IMR-90 (cell line): ENCODE measurements around the gene SH3BP2. TPM values are rescaled to one million over a fixed set of nuclear protein-coding genes. Genes with fewer than 3 reads are reported as not detected.

Experiments
- ATAC-seq: fragments of 200-7000 bp; cut with Tn5 transposase; 2 replicates; pipeline ENCODE4 v1.9.1; 2020; ENCODE audit warnings: low read depth, mild to moderate bottlenecking, moderate library complexity
- BruUV-seq: library from RNA; stranded (reverse); fragments of 400-500 nt; replicated peaks from 2 replicates; lab custom pipeline; 2021; lab: Mats Ljungman, UMichigan
- CTCF ChIA-PET: fragments of 300-600 bp; formaldehyde crosslinking; extraction: SDS; loops from one replicate; lab custom pipeline; 2021; ENCODE audit warnings: antibody characterized with exemption; lab: Yijun Ruan, JAX
- POLR2A ChIA-PET: fragments of 300-600 bp; sonication (Branson Sonifier 250); formaldehyde crosslinking; loops from one replicate; lab custom pipeline; 2022; ENCODE audit warnings: antibody characterized with exemption; ENCODE audit not compliant: unreplicated experiment; lab: Charles Lee
- DNase-seq: peaks from one replicate; pipeline ENCODE4 v3.0.0; 2013
- H2AFZ ChIP-seq: replicated peaks from 2 replicates; pipeline ENCODE3; 2013; ENCODE audit warnings: low read length, mild to moderate bottlenecking; ENCODE audit not compliant: poor library complexity
- H2AK5ac ChIP-seq: 2 replicates; pipeline ENCODE4 v1.6.1; 2013; ENCODE audit warnings: low read depth, low read length, inconsistent platforms
- H2AK9ac ChIP-seq: replicated peaks from 2 replicates; pipeline ENCODE3; 2013; ENCODE audit warnings: mild to moderate bottlenecking, low read depth, low read length, moderate library complexity; ENCODE audit not compliant: poor library complexity
- H2BK120ac ChIP-seq: 2 replicates; pipeline ENCODE4 v1.6.1; 2013; ENCODE audit warnings: low read depth, low read length, inconsistent platforms
- H2BK15ac ChIP-seq: 3 replicates; pipeline ENCODE4 v1.6.1; 2013; ENCODE audit warnings: low read depth, low read length, inconsistent platforms
- H2BK20ac ChIP-seq: 2 replicates; pipeline ENCODE4 v1.6.1; 2013; ENCODE audit warnings: low read depth, mild to moderate bottlenecking, inconsistent platforms, low read length, moderate library complexity
- H2BK5ac ChIP-seq: 2 replicates; pipeline ENCODE4 v1.6.1; 2013; ENCODE audit warnings: mild to moderate bottlenecking, low read depth, low read length, inconsistent platforms; ENCODE audit not compliant: poor library complexity, severe bottlenecking
- H3K14ac ChIP-seq: replicated peaks from 2 replicates; pipeline ENCODE4 v1.6.1; 2013; ENCODE audit warnings: low read depth, low read length, inconsistent platforms
- H3K18ac ChIP-seq: 2 replicates; pipeline ENCODE4 v1.6.1; 2013; ENCODE audit warnings: low read depth, low read length, control low read depth
- H3K23ac ChIP-seq: 2 replicates; pipeline ENCODE4 v1.6.1; 2013; ENCODE audit warnings: low read depth, low read length, inconsistent platforms
- H3K27ac ChIP-seq: 2 replicates; pipeline ENCODE4 v1.5.1; 2013; ENCODE audit warnings: mild to moderate bottlenecking, control low read depth, low read length; ENCODE audit not compliant: insufficient read depth
- H3K27me3 ChIP-seq: 2 replicates; pipeline ENCODE4 v1.6.1; 2013; ENCODE audit warnings: low read length; ENCODE audit not compliant: control insufficient read depth, insufficient read depth
- H3K36me3 ChIP-seq: 2 replicates; pipeline ENCODE4 v1.6.1; 2013; ENCODE audit warnings: low read length, mixed read lengths; ENCODE audit not compliant: control insufficient read depth, insufficient read depth
- H3K4ac ChIP-seq: 2 replicates; pipeline ENCODE4 v1.6.1; 2013; ENCODE audit warnings: low read depth, low read length, inconsistent platforms
- H3K4me1 ChIP-seq: 2 replicates; pipeline ENCODE4 v1.6.1; 2013; ENCODE audit warnings: low read length, mixed read lengths; ENCODE audit not compliant: control insufficient read depth, insufficient read depth
- H3K4me2 ChIP-seq: 2 replicates; pipeline ENCODE4 v1.6.1; 2013; ENCODE audit warnings: low read depth, mild to moderate bottlenecking, control low read depth, low read length, moderate library complexity
- H3K4me3 ChIP-seq: 2 replicates; pipeline ENCODE4 v1.5.1; 2013; ENCODE audit warnings: low read depth, mild to moderate bottlenecking, control low read depth, low read length, moderate library complexity; ENCODE audit not compliant: insufficient read depth
- H3K56ac ChIP-seq: 2 replicates; pipeline ENCODE4 v1.6.1; 2013; ENCODE audit warnings: low read length, inconsistent platforms; ENCODE audit not compliant: insufficient read depth; ENCODE audit errors: extremely low read depth
- H3K79me1 ChIP-seq, 2 experiments: 2 replicates each; pipeline ENCODE4 v1.6.1; 2013; ENCODE audit warnings: low read length in 2 of 2, inconsistent platforms in 1 of 2, low read depth in 1 of 2
- H3K9ac ChIP-seq: 2 replicates; pipeline ENCODE4 v1.6.1; 2013; ENCODE audit warnings: low read depth, low read length, control low read depth
- H3K9me1 ChIP-seq: 2 replicates; pipeline ENCODE4 v1.6.1; 2013; ENCODE audit warnings: low read length, inconsistent platforms; ENCODE audit not compliant: insufficient read depth
- H3K9me3 ChIP-seq: 2 replicates; pipeline ENCODE4 v1.6.1; 2013; ENCODE audit warnings: low read length; ENCODE audit not compliant: control insufficient read depth, insufficient read depth
- H4K20me1 ChIP-seq: 2 replicates; pipeline ENCODE4 v1.6.1; 2013; ENCODE audit warnings: low read length, inconsistent platforms; ENCODE audit not compliant: insufficient read depth
- H4K5ac ChIP-seq: 2 replicates; pipeline ENCODE4 v1.6.1; 2013; ENCODE audit warnings: mild to moderate bottlenecking, low read depth, low read length, control low read depth
- H4K8ac ChIP-seq, 2 experiments: 2 replicates each; pipeline ENCODE4 v1.6.1; 2013; ENCODE audit warnings: low read depth in 2 of 2, low read length in 2 of 2, control low read depth in 1 of 2, inconsistent platforms in 1 of 2
- H4K91ac ChIP-seq: 2 replicates; pipeline ENCODE4 v1.6.1; 2013; ENCODE audit warnings: low read depth, low read length, inconsistent platforms; ENCODE audit not compliant: insufficient read depth
- BHLHE40 ChIP-seq: fragments of 150-350 bp; IDR thresholded peaks from 2 replicates; pipeline ENCODE4 v1.6.1; 2016; ENCODE audit warnings: mild to moderate bottlenecking, low read depth, low read length
- CEBPB ChIP-seq: IDR thresholded peaks from 2 replicates; pipeline ENCODE4 v1.6.1; 2012; ENCODE audit warnings: low read depth, low read length, improper control_type of control experiment
- CHD1 ChIP-seq: IDR thresholded peaks from 2 replicates; pipeline ENCODE4 v1.6.1; 2012; ENCODE audit warnings: low read depth, low read length, improper control_type of control experiment
- FOS ChIP-seq: fragments of 150-350 bp; IDR thresholded peaks from 2 replicates; pipeline ENCODE4 v1.6.1; 2016; ENCODE audit warnings: low read depth, low read length
- MAFK ChIP-seq: IDR thresholded peaks from 2 replicates; pipeline ENCODE4 v1.6.1; 2012; ENCODE audit warnings: low read depth, low read length, improper control_type of control experiment
- MXI1 ChIP-seq: IDR thresholded peaks from 2 replicates; pipeline ENCODE4 v1.6.1; 2012; ENCODE audit warnings: low read depth, mild to moderate bottlenecking, low read length, moderate library complexity, borderline replicate concordance
- NFE2L2 ChIP-seq: fragments of 150-350 bp; IDR thresholded peaks from 2 replicates; pipeline ENCODE4 v1.6.1; 2016; ENCODE audit warnings: low read depth, mild to moderate bottlenecking, low read length
- POLR2A ChIP-seq: IDR thresholded peaks from 2 replicates; pipeline ENCODE4 v1.6.1; 2012; ENCODE audit warnings: mild to moderate bottlenecking, low read depth, low read length
- RAD21 ChIP-seq: IDR thresholded peaks from 2 replicates; pipeline ENCODE4 v1.6.1; 2012; ENCODE audit warnings: low read length, improper control_type of control experiment
- RCOR1 ChIP-seq: IDR thresholded peaks from 2 replicates; pipeline ENCODE4 v1.6.1; 2012; ENCODE audit warnings: mild to moderate bottlenecking, low read length, improper control_type of control experiment; ENCODE audit not compliant: insufficient replicate concordance
- RFX5 ChIP-seq: IDR thresholded peaks from 2 replicates; pipeline ENCODE4 v1.8.0; 2012; ENCODE audit warnings: low read depth, mild to moderate bottlenecking, low read length, moderate library complexity
- SMC3 ChIP-seq: fragments of 150-350 bp; IDR thresholded peaks from 2 replicates; pipeline ENCODE4 v1.6.1; 2016; ENCODE audit warnings: low read depth, mild to moderate bottlenecking, antibody characterized with exemption, low read length, moderate library complexity
- WGBS, 2 experiments: methylation state at CpG; one replicate each; pipeline versions ENCODE4 v1.1.5 to v1.1.7; 2013; ENCODE audit warnings: missing lambda C conversion rate in 2 of 2; ENCODE audit not compliant: insufficient read length in 1 of 2; ENCODE audit errors: extremely low coverage in 2 of 2; 5-methylcytosine and 5-hydroxymethylcytosine counted together
- dilution Hi-C: fragments of 300-500 bp; cut with HindIII; formaldehyde crosslinking; loops from one replicate; pipeline ENCODE4 v1.14.3; 2018; ENCODE audit warnings: low sequenced_read_pairs; ENCODE audit not compliant: unreplicated experiment
- in situ Hi-C: fragments of 300-500 bp; cut with MboI; formaldehyde crosslinking; loops from 3 replicates; pipeline ENCODE4 v1.14.3; 2019; ENCODE audit warnings: low sequenced_read_pairs, inconsistent platforms, mixed read lengths
- intact Hi-C: fragments of 100-400 bp; cut with micrococcal nuclease; formaldehyde crosslinking; loops from 2 replicates; pipeline ENCODE4 v1.10.0; 2022
- polyA plus RNA-seq, 3 experiments: library from polyadenylated mRNA; depleted of rRNA; stranded (reverse); fragments of >200 nt; gene quantifications; 2 replicates each; pipeline ENCODE4 v1.2.3, GENCODE V29; 2012; ENCODE audit warnings: low replicate concordance in 1 of 3
- total RNA-seq: library from RNA; depleted of rRNA; stranded (reverse); fragments of >200 nt; gene quantifications from 2 replicates; pipeline ENCODE4 v1.2.3, GENCODE V29; 2012
- TF ChIP-seq, protein P1 (sequence below): conservative IDR thresholded peaks from 2 replicates; pipeline ENCODE4 v1.5.1; 2012; ENCODE audit warnings: mild to moderate bottlenecking, low read depth, low read length, improper control_type of control experiment
- TF ChIP-seq, protein P2 (sequence below): fragments of 150-350 bp; IDR thresholded peaks from 2 replicates; pipeline ENCODE4 v1.6.1; 2016; ENCODE audit warnings: low read depth, mild to moderate bottlenecking, low read length, moderate library complexity, borderline replicate concordance
- TF ChIP-seq, protein P3 (sequence below): fragments of 150-350 bp; IDR thresholded peaks from 2 replicates; pipeline ENCODE4 v1.6.1; 2017; ENCODE audit warnings: mild to moderate bottlenecking, antibody characterized with exemption, low read length, low read depth

Gene SH3BP2
- total and polyA plus RNA-seq, 2 of the 4 experiments (the other 2 are of a cell fraction): 9.0 to 37.2 TPM

DNA sequence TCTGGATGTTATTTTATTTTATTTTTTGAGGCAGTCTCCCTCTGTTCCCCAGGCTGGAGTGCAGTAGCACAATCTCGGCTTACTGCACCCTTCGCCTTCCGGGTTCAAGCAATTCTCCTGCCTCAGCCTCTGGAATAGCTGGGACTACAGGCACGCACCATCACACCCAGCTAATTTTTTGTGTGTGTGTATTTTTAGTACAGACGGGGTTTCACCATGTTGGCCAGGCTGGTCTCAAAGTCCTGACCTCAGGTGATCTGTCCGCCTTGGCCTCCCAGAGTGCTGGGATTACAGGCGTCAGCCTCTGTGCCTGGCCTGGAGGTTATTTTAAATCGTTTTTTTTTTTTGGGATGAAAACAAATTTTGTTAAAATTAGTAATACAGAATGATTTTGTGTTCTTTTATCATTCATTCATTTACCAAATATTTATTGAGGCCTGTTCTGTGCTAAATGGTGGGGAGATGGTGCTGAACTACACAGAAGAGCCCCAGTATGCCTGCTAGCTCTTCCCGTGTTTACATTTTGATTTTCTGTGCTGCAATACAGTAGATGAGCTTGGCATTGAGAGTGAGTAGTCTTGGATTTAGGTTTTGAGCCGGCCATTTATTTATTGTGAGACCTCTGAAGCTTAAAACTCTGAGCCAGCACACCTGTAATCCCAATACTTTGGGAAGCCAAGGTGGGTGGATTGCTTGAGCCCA, 73.4 kb downstream of the SH3BP2 start:
- in situ Hi-C loops (no loop called here), intact Hi-C loops (no loop called here), dilution Hi-C loops (no loop called here)
- Histone ChIP-seq H2BK15ac (no peak overlapping the region), H2BK20ac (no peak overlapping the region), H2AK5ac (no peak overlapping the region), H2AK9ac (no peak overlapping the region), H3K27me3 (no peaks in the 10 kb centered on the region), H3K4me1 (peaks cover 36% of the 10 kb centered on the region), H2BK5ac (no peak overlapping the region), H3K79me1 (peaks cover 22 to 84% of the 10 kb centered on the region in 2 experiments), H3K18ac (no peak overlapping the region), H3K27ac (no peak overlapping the region), H4K5ac (no peak overlapping the region), H2BK120ac (no peak overlapping the region), H3K4ac (no peak overlapping the region), H3K36me3 (no peaks in the 10 kb centered on the region; the same call in 1 of the 2 replicates), H4K20me1 (peaks cover 85% of the 10 kb centered on the region), H4K91ac (no peak overlapping the region), H3K14ac (no peak overlapping the region), H3K23ac (no peak overlapping the region), H2AFZ (no peak overlapping the region), H3K56ac (no peak overlapping the region), H3K4me3 (no peak overlapping the region), H3K9ac (no peak overlapping the region), H3K9me1 (peaks cover 35% of the 10 kb centered on the region), H3K4me2 (no peak overlapping the region), H4K8ac (no peak overlapping the region), H3K9me3 (no peaks in the 10 kb centered on the region)
- DNase-seq: no peak
- WGBS, 2 experiments: 60% methylated on average over 1 of the region's 10 CpGs; no CpG with 5 or more reads in 1 of the 2 experiments
- TF ChIP-seq NFE2L2 (no peak), CHD1 (no peak), MAFK (no peak), RCOR1 (no peak), POLR2A (no peak), CEBPB (no peak), MXI1 (no peak), BHLHE40 (no peak), RAD21 (no peak), SMC3 (no peak), RFX5 (no peak), FOS (no peak)
- TF ChIP-seq, protein P1, sequence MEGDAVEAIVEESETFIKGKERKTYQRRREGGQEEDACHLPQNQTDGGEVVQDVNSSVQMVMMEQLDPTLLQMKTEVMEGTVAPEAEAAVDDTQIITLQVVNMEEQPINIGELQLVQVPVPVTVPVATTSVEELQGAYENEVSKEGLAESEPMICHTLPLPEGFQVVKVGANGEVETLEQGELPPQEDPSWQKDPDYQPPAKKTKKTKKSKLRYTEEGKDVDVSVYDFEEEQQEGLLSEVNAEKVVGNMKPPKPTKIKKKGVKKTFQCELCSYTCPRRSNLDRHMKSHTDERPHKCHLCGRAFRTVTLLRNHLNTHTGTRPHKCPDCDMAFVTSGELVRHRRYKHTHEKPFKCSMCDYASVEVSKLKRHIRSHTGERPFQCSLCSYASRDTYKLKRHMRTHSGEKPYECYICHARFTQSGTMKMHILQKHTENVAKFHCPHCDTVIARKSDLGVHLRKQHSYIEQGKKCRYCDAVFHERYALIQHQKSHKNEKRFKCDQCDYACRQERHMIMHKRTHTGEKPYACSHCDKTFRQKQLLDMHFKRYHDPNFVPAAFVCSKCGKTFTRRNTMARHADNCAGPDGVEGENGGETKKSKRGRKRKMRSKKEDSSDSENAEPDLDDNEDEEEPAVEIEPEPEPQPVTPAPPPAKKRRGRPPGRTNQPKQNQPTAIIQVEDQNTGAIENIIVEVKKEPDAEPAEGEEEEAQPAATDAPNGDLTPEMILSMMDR: no peak
- TF ChIP-seq, protein P2, sequence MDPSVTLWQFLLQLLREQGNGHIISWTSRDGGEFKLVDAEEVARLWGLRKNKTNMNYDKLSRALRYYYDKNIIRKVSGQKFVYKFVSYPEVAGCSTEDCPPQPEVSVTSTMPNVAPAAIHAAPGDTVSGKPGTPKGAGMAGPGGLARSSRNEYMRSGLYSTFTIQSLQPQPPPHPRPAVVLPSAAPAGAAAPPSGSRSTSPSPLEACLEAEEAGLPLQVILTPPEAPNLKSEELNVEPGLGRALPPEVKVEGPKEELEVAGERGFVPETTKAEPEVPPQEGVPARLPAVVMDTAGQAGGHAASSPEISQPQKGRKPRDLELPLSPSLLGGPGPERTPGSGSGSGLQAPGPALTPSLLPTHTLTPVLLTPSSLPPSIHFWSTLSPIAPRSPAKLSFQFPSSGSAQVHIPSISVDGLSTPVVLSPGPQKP: no peak
- TF ChIP-seq, protein P3, sequence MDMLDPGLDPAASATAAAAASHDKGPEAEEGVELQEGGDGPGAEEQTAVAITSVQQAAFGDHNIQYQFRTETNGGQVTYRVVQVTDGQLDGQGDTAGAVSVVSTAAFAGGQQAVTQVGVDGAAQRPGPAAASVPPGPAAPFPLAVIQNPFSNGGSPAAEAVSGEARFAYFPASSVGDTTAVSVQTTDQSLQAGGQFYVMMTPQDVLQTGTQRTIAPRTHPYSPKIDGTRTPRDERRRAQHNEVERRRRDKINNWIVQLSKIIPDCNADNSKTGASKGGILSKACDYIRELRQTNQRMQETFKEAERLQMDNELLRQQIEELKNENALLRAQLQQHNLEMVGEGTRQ: no peak
- BruUV-seq: no TSS peak
- ChIA-PET POLR2A (no interaction called here), CTCF (no interaction called here)
- ATAC-seq: no peak
